Measurements from ENCODE around the gene FAM107B. TPM values are rescaled to one million over a fixed set of nuclear protein-coding genes. Genes with fewer than 3 reads are reported as not detected.

FAM107B gene
- total and polyA plus RNA-seq, 12 donors = 16.0 to 81.7 (median 50.5) TPM

GRCh38 chr10:14540611-14541010 is 234.1 kb downstream of the FAM107B start:
- intact Hi-C loops (cut with DNase I) = no loop called here
- no peaks in the 10 kb centered on the region for H3K36me3 ChIP-seq (replicated peaks in 1 of 2)
- TF ChIP-seq POLR2A (IDR thresholded peaks at IDR 0.05) = no peak
- TF ChIP-seq CTCF (IDR thresholded peaks at IDR 0.05) = no peak
- 87 to 92% (median 92%) methylated on average over 5 of the region's 5 CpGs for WGBS, 4 donors
- no peak overlapping the region for H3K4me3 ChIP-seq
- H3K27ac ChIP-seq = no peak overlapping the region
- H3K4me1 ChIP-seq (replicated peaks in 1 of 2) = peaks cover 9 to 16% of the 10 kb centered on the region in 2 donors
- H3K9me3 ChIP-seq (replicated peaks in 1 of 3) = no peaks in the 10 kb centered on the region
- no peaks in the 10 kb centered on the region for H3K27me3 ChIP-seq
- DNase-seq = no peak

- WGBS, 4 donors = 76 to 84% (median 78%) methylated on average over 3 of the region's 3 CpGs; no CpG with 5 or more reads in 1 of the 4 donors
- intact Hi-C loops (cut with DNase I) = no loop called here
- Histone ChIP-seq H3K4me1 (replicated peaks in 1 of 2) (peaks cover 9 to 16% of the 10 kb centered on the region in 2 donors), H3K27me3 (no peaks in the 10 kb centered on the region), H3K4me3 (no peak overlapping the region), H3K27ac (no peak overlapping the region), H3K36me3 (replicated peaks in 1 of 2) (no peaks in the 10 kb centered on the region), H3K9me3 (replicated peaks in 1 of 3) (no peaks in the 10 kb centered on the region)
- no peak for TF ChIP-seq CTCF (IDR thresholded peaks at IDR 0.05)
- no peak for TF ChIP-seq POLR2A (IDR thresholded peaks at IDR 0.05)
- DNase-seq = no peak
Observed at GRCh38 chr10:14540062-14540461, 234.6 kb downstream of the FAM107B start.

GRCh38 chr10:14539176-14539575 is 235.5 kb downstream of the FAM107B start:
- intact Hi-C loops (cut with DNase I) = loop anchor here in 1 of 2 donors (5.0 to 10.0 kb wide), 2 partner anchors 37 to 296 kb away; partner anchors contain the start of genes CDNF, HSPA14 and MSANTD7

More at GRCh38 chr10:14539176-14539575, 235.5 kb downstream of the FAM107B start:
- Histone ChIP-seq H3K27me3 (no peaks in the 10 kb centered on the region), H3K9me3 (replicated peaks in 1 of 3) (no peaks in the 10 kb centered on the region), H3K36me3 (replicated peaks in 1 of 2) (no peaks in the 10 kb centered on the region), H3K4me1 (replicated peaks in 1 of 2) (peaks cover 9 to 16% of the 10 kb centered on the region in 2 donors), H3K27ac (no peak overlapping the region), H3K4me3 (no peak overlapping the region)
- TF ChIP-seq CTCF (IDR thresholded peaks at IDR 0.05) (no peak), POLR2A (IDR thresholded peaks at IDR 0.05) (no peak)
- DNase-seq = no peak

Measured in adrenal gland (tissue), 12 donors.